ENCODE data around the gene PRICKLE4. TPM values are rescaled to one million over a fixed set of nuclear protein-coding genes. Genes with fewer than 3 reads are reported as not detected.

The PRICKLE4 gene
- total and polyA plus RNA-seq, 2 of the 8 experiments (the other 6 are each of a cell fraction or from before 2014, with no cell fraction given) = 0.32 to 1.4 TPM

DNA sequence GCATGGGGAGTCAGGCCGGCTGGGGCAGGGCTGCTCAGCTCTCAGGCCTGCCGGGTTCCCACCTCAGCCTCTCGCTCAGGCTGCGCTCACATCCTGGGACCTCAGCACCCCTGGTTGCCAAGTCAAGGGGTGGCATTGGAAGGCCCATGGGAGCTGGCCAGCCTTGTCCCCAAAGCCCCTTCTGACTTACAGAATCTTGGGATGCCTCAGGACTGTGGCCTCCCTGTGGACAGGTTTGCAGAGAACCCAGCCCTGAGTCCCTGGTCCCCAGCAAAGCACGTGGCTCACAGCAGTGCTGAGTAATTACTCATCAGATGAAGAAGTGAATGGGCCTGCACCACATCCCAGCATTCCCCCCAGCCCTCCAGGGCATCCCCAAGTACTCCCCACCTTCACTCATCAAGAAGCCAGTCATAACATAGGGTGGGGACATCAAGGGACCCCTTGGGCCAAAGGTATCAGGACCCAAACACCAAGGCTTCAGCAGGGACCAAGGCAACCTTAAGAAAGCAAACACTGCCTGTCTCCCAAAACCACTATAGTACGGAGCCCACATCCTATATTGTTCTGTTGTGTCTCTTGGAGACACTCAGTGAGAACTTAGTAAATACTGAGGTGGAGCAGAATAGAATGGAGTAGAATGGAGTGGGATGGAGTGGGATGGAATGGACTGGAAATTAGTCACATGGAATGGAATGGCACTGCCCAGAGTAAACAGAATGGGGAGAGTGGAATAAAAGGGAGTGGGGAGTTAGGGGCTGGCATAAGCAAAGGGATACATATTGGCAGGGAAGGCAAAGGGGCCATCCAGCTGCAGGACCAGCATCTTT is 37.0 kb upstream of the PRICKLE4 start (continued):
- no peak for TF ChIP-seq TBP (IDR thresholded peaks at IDR 0.05; ENCODE audit: low read depth, low read length)
- no peak for TF ChIP-seq HDAC6 (IDR thresholded peaks at IDR 0.05; ENCODE audit: low read depth, low read length)
- TF ChIP-seq, protein P1, sequence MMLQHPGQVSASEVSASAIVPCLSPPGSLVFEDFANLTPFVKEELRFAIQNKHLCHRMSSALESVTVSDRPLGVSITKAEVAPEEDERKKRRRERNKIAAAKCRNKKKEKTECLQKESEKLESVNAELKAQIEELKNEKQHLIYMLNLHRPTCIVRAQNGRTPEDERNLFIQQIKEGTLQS (IDR thresholded peaks at IDR 0.05; ENCODE audit: insufficient read depth, low read depth, low read length) = no peak
